Mammary epithelial cell (primary cell): ENCODE measurements around the gene FAM53A.

Source experiments
- EZH2 ChIP-seq: IDR thresholded peaks from 2 replicates; pipeline ENCODE4 v1.6.1; 2012; ENCODE audit warnings: low read length, inconsistent platforms, borderline replicate concordance
- TF ChIP-seq, protein P1 (sequence below), 2 donors: IDR thresholded peaks in 1 of 2; conservative IDR thresholded peaks in 1 of 2; 2 replicates each; pipeline ENCODE4 v1.5.1; 2011 to 2012; ENCODE audit warnings: inconsistent platforms in 2 of 2, low read length in 2 of 2, mild to moderate bottlenecking in 2 of 2, control low read depth in 1 of 2, low read depth in 1 of 2; ENCODE audit not compliant: insufficient read depth in 1 of 2; ENCODE audit errors: extremely low read depth in 1 of 2

DNA sequence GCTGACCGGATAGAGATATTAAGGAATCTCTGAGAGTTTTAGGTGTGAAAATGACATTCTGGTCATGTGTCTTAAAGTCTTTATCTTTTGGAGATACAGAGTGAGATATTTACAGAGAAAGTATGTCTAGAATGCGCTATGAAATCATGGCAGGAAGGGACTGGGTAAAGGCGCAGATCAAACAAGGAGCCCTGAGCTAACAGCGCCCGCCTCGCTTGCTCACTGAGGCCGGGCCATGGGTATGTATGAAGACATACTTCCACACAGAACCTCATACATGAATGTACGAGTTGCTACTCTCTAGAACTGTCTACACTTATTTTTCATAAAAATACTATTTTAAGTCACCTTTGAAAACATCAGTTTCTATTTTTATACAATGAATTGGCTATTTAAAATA lies 20.0 kb downstream of the FAM53A start:
- TF ChIP-seq, protein P1, sequence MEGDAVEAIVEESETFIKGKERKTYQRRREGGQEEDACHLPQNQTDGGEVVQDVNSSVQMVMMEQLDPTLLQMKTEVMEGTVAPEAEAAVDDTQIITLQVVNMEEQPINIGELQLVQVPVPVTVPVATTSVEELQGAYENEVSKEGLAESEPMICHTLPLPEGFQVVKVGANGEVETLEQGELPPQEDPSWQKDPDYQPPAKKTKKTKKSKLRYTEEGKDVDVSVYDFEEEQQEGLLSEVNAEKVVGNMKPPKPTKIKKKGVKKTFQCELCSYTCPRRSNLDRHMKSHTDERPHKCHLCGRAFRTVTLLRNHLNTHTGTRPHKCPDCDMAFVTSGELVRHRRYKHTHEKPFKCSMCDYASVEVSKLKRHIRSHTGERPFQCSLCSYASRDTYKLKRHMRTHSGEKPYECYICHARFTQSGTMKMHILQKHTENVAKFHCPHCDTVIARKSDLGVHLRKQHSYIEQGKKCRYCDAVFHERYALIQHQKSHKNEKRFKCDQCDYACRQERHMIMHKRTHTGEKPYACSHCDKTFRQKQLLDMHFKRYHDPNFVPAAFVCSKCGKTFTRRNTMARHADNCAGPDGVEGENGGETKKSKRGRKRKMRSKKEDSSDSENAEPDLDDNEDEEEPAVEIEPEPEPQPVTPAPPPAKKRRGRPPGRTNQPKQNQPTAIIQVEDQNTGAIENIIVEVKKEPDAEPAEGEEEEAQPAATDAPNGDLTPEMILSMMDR (conservative IDR thresholded peaks at IDR 0.05 in 1 of 2, IDR thresholded peaks at IDR 0.05 in 1 of 2; ENCODE audit: extremely low read depth in 1 of 2, insufficient read depth in 1 of 2, low read depth in 1 of 2, low read length in 2 of 2), result no peak
- no peak for TF ChIP-seq EZH2
